ENCODE results near the gene THAP7. TPM values are rescaled to one million over a fixed set of nuclear protein-coding genes. Genes with fewer than 3 reads are reported as not detected.
A peak's percentile ranks its signal among the peaks of the same experiment; 100 is the strongest.

The THAP7 gene
- total and polyA plus RNA-seq, 9 of the 15 experiments (the other 6 are each of a cell fraction or from before 2014, with no cell fraction given): 7.9 to 263 (median 84.1) TPM

DNA sequence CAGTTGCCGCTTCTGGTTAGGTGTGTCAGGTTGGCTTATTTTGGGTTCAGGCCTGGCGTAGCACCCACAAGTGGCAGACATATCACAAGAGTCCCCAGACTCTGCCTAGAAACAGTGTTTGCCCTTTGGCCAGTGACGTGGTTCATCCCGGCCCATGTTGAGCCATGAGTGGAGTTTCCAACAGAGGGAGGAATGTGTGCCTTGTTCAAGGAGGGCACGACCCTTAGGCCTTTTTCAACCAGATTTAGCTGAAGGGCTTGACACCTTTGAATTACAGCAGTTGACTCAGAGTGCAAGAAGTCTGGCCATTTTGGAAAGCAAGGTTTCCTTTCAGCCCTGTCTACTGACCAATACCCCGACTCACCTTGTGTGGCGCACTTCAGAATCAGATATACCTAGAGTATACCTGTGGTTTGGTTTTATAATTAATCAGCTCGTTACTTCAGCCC, 50.0 kb downstream of the THAP7 start:
- DNase-seq (ENCODE audit: extremely low read depth in 1 of 4, low spot score in 3 of 4) (no peak), FAIRE-seq (no peak), ATAC-seq (peak; percentile 8)
- H2AFZ ChIP-seq (ENCODE audit: low read depth, low read length): no peak overlapping the region
- H3K4me1 ChIP-seq (replicated peaks in 1 of 2; ENCODE audit: control insufficient read depth in 2 of 2, insufficient read depth in 2 of 2, low read length in 2 of 2): peaks cover 0 to 17% of the 10 kb centered on the region in 2 experiments; a peak in 2 of 5 replicates
- BruUV-seq (replicated peaks): no TSS peak
- peaks cover 8% of the 10 kb centered on the region for H3K9me1 ChIP-seq (ENCODE audit: control insufficient read depth, insufficient read depth, low read length)
- intact Hi-C loops (cut with micrococcal nuclease) (no loop called here), in situ Hi-C loops (cut with MboI) (loop anchor here (25.0 kb wide), 1 partner anchor 185 kb away; no protein-coding TSS in a partner anchor)
- CTCF ChIA-PET (ENCODE audit: low intra/inter-chr PET ratio): no interaction called here
- no peak overlapping the region for H3K4me2 ChIP-seq (ENCODE audit: insufficient read depth, low read length)
- peaks cover 74% of the 10 kb centered on the region for H3K36me3 ChIP-seq (ENCODE audit: control insufficient read depth, insufficient read depth, low read length)
- WGBS (ENCODE audit: insufficient coverage, low coverage, missing lambda C conversion rate): 89% methylated on average over 8 of the region's 8 CpGs
- POLR2A ChIA-PET: interaction anchor here (0.6 to 64.4 kb wide), 11 partner anchors 9 to 154 kb away, joined by 3 to 1556 read pairs (median 18); partner anchors contain the start of genes AIFM3, CRKL and LZTR1
- H3K9ac ChIP-seq (ENCODE audit: insufficient read depth in 1 of 2, low read depth in 2 of 2, low read length in 2 of 2): peak overlapping the region in 1 of 2 experiments; percentile 9; a peak in 1 of 4 replicates
- peaks cover 78% of the 10 kb centered on the region for H4K20me1 ChIP-seq (replicated peaks; ENCODE audit: control insufficient read depth, insufficient read depth, low read length)
- no peaks in the 10 kb centered on the region for H3K9me3 ChIP-seq (replicated peaks; ENCODE audit: control insufficient read depth, insufficient read depth, low read depth, low read length)
- no peak overlapping the region for H3K4me3 ChIP-seq
- peaks cover 62% of the 10 kb centered on the region for H3K79me2 ChIP-seq (ENCODE audit: control insufficient read depth, insufficient read depth, low read length)
- no peaks in the 10 kb centered on the region for H3K27me3 ChIP-seq (ENCODE audit: control insufficient read depth in 2 of 2, insufficient read depth in 2 of 2, low read length in 2 of 2)
- H3K27ac ChIP-seq (ENCODE audit: extremely low read depth, low read depth, low read length): no peak overlapping the region
- TF ChIP-seq MEIS2 (IDR thresholded peaks at IDR 0.05; ENCODE audit: partially characterized antibody): peak; percentile 43
- TF ChIP-seq, protein P1, sequence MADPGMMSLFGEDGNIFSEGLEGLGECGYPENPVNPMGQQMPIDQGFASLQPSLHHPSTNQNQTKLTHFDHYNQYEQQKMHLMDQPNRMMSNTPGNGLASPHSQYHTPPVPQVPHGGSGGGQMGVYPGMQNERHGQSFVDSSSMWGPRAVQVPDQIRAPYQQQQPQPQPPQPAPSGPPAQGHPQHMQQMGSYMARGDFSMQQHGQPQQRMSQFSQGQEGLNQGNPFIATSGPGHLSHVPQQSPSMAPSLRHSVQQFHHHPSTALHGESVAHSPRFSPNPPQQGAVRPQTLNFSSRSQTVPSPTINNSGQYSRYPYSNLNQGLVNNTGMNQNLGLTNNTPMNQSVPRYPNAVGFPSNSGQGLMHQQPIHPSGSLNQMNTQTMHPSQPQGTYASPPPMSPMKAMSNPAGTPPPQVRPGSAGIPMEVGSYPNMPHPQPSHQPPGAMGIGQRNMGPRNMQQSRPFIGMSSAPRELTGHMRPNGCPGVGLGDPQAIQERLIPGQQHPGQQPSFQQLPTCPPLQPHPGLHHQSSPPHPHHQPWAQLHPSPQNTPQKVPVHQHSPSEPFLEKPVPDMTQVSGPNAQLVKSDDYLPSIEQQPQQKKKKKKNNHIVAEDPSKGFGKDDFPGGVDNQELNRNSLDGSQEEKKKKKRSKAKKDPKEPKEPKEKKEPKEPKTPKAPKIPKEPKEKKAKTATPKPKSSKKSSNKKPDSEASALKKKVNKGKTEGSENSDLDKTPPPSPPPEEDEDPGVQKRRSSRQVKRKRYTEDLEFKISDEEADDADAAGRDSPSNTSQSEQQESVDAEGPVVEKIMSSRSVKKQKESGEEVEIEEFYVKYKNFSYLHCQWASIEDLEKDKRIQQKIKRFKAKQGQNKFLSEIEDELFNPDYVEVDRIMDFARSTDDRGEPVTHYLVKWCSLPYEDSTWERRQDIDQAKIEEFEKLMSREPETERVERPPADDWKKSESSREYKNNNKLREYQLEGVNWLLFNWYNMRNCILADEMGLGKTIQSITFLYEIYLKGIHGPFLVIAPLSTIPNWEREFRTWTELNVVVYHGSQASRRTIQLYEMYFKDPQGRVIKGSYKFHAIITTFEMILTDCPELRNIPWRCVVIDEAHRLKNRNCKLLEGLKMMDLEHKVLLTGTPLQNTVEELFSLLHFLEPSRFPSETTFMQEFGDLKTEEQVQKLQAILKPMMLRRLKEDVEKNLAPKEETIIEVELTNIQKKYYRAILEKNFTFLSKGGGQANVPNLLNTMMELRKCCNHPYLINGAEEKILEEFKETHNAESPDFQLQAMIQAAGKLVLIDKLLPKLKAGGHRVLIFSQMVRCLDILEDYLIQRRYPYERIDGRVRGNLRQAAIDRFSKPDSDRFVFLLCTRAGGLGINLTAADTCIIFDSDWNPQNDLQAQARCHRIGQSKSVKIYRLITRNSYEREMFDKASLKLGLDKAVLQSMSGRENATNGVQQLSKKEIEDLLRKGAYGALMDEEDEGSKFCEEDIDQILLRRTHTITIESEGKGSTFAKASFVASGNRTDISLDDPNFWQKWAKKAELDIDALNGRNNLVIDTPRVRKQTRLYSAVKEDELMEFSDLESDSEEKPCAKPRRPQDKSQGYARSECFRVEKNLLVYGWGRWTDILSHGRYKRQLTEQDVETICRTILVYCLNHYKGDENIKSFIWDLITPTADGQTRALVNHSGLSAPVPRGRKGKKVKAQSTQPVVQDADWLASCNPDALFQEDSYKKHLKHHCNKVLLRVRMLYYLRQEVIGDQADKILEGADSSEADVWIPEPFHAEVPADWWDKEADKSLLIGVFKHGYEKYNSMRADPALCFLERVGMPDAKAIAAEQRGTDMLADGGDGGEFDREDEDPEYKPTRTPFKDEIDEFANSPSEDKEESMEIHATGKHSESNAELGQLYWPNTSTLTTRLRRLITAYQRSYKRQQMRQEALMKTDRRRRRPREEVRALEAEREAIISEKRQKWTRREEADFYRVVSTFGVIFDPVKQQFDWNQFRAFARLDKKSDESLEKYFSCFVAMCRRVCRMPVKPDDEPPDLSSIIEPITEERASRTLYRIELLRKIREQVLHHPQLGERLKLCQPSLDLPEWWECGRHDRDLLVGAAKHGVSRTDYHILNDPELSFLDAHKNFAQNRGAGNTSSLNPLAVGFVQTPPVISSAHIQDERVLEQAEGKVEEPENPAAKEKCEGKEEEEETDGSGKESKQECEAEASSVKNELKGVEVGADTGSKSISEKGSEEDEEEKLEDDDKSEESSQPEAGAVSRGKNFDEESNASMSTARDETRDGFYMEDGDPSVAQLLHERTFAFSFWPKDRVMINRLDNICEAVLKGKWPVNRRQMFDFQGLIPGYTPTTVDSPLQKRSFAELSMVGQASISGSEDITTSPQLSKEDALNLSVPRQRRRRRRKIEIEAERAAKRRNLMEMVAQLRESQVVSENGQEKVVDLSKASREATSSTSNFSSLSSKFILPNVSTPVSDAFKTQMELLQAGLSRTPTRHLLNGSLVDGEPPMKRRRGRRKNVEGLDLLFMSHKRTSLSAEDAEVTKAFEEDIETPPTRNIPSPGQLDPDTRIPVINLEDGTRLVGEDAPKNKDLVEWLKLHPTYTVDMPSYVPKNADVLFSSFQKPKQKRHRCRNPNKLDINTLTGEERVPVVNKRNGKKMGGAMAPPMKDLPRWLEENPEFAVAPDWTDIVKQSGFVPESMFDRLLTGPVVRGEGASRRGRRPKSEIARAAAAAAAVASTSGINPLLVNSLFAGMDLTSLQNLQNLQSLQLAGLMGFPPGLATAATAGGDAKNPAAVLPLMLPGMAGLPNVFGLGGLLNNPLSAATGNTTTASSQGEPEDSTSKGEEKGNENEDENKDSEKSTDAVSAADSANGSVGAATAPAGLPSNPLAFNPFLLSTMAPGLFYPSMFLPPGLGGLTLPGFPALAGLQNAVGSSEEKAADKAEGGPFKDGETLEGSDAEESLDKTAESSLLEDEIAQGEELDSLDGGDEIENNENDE (IDR thresholded peaks at IDR 0.05; ENCODE audit: low read depth, low read length): peak; percentile 70
- TF ChIP-seq SMARCB1 (IDR thresholded peaks at IDR 0.05; ENCODE audit: insufficient read length, low read depth): no peak
- peak; percentile 34; the same call in 1 of the 2 replicates for TF ChIP-seq SUPT5H (IDR thresholded peaks at IDR 0.05)
- peak; percentile 42; the same call in 1 of the 2 replicates for TF ChIP-seq ZBTB1 (CRISPR knock-in tag; IDR thresholded peaks at IDR 0.05; ENCODE audit: borderline replicate concordance, low read depth)
- 0 out of 4 replicates have a peak, but pooled peaks of 1 of the 2 experiments have one; percentile 3 for TF ChIP-seq RAD21 (CRISPR knock-in tag; conservative IDR thresholded peaks at IDR 0.05 in 1 of 2, IDR thresholded peaks at IDR 0.05 in 1 of 2)
- TF ChIP-seq KDM2B (CRISPR knock-in tag; IDR thresholded peaks at IDR 0.05): 0 out of 2 replicates have a peak, but pooled peaks have one; percentile 45
- TF ChIP-seq, protein P2, sequence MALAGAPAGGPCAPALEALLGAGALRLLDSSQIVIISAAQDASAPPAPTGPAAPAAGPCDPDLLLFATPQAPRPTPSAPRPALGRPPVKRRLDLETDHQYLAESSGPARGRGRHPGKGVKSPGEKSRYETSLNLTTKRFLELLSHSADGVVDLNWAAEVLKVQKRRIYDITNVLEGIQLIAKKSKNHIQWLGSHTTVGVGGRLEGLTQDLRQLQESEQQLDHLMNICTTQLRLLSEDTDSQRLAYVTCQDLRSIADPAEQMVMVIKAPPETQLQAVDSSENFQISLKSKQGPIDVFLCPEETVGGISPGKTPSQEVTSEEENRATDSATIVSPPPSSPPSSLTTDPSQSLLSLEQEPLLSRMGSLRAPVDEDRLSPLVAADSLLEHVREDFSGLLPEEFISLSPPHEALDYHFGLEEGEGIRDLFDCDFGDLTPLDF (CRISPR knock-in tag; IDR thresholded peaks at IDR 0.05): peak; percentile 16; the same call in 1 of the 2 replicates
- 0 out of 2 replicates have a peak, but pooled peaks have one; percentile 73 for TF ChIP-seq MED1 (CRISPR knock-in tag; IDR thresholded peaks at IDR 0.05; ENCODE audit: borderline replicate concordance)
